Neural progenitor cell (in vitro differentiated cells): Measurements from ENCODE around the gene MT1X. TPM values are rescaled to one million over a fixed set of nuclear protein-coding genes. Genes with fewer than 3 reads are reported as not detected.

Experiments
- DNase-seq: peaks from one replicate; pipeline ENCODE4 v3.0.0-alpha.2; 2016; ENCODE audit warnings: low spot score
- H2AFZ ChIP-seq: fragments of 200-600 bp; sonication (generic); replicated peaks from 2 replicates; pipeline ENCODE4 v1.6.1; 2016; ENCODE audit warnings: antibody characterized with exemption
- H3F3A ChIP-seq: fragments of 200-600 bp; sonication (generic); 2 replicates; pipeline ENCODE4 v1.6.1; 2016; ENCODE audit warnings: antibody characterized with exemption, low read depth
- H3K27ac ChIP-seq: fragments of 200-600 bp; sonication (generic); 2 replicates; pipeline ENCODE4 v1.5.1; 2016; ENCODE audit warnings: mild to moderate bottlenecking
- H3K27me3 ChIP-seq: fragments of 200-600 bp; sonication (generic); 2 replicates; pipeline ENCODE4 v1.6.1; 2016; ENCODE audit warnings: mild to moderate bottlenecking, moderate library complexity
- H3K36me3 ChIP-seq: fragments of 200-600 bp; sonication (generic); 2 replicates; pipeline ENCODE4 v1.5.1; 2016
- H3K4me1 ChIP-seq: fragments of 200-600 bp; sonication (generic); 2 replicates; pipeline ENCODE4 v1.6.1; 2016; ENCODE audit warnings: mixed run types
- H3K4me2 ChIP-seq: fragments of 200-600 bp; sonication (generic); 2 replicates; pipeline ENCODE4 v1.6.1; 2016
- H3K4me3 ChIP-seq: fragments of 200-600 bp; sonication (generic); 2 replicates; pipeline ENCODE4 v1.5.1; 2016
- H3K79me2 ChIP-seq: fragments of 200-600 bp; sonication (generic); 2 replicates; pipeline ENCODE4 v1.6.1; 2016; ENCODE audit warnings: low read depth
- H3K9ac ChIP-seq: fragments of 200-600 bp; sonication (generic); 2 replicates; pipeline ENCODE4 v1.6.1; 2016
- H3K9me3 ChIP-seq: fragments of 200-600 bp; sonication (generic); 2 replicates; pipeline ENCODE4 v1.5.1; 2016; ENCODE audit warnings: low read depth
- H4K20me1 ChIP-seq: fragments of 200-600 bp; sonication (generic); 2 replicates; pipeline ENCODE4 v1.6.1; 2016; ENCODE audit warnings: low read depth
- H3K27ac Mint-ChIP-seq: 3 replicates; pipeline ENCODE4 v1.8.0; 2021; ENCODE audit warnings: mixed read lengths
- H3K27me3 Mint-ChIP-seq: 2 replicates; pipeline ENCODE4 v1.8.0; 2022; ENCODE audit warnings: low read depth, mild to moderate bottlenecking, inconsistent platforms, moderate library complexity, mixed read lengths; ENCODE audit not compliant: insufficient read depth
- H3K36me3 Mint-ChIP-seq: 3 replicates; pipeline ENCODE4 v1.8.0; 2021; ENCODE audit warnings: mixed read lengths
- H3K4me1 Mint-ChIP-seq: 3 replicates; pipeline ENCODE4 v1.8.0; 2021; ENCODE audit warnings: mixed read lengths
- H3K4me3 Mint-ChIP-seq: 3 replicates; pipeline ENCODE4 v1.8.0; 2021; ENCODE audit warnings: mild to moderate bottlenecking, moderate library complexity, mixed read lengths
- H3K9me3 Mint-ChIP-seq: 3 replicates; pipeline ENCODE4 v1.8.0; 2020; ENCODE audit warnings: mixed read lengths
- EZH2 ChIP-seq: fragments of 200-600 bp; sonication (generic); IDR thresholded peaks from 2 replicates; pipeline ENCODE4 v1.6.1; 2017; ENCODE audit warnings: antibody characterized with exemption, mild to moderate bottlenecking, moderate library complexity
- EZH2phosphoT487 ChIP-seq: fragments of 200-600 bp; sonication (generic); IDR thresholded peaks from 2 replicates; pipeline ENCODE4 v1.6.1; 2017; ENCODE audit warnings: antibody characterized with exemption
- total RNA-seq: library from RNA; depleted of rRNA; stranded (reverse); fragments of >200 nt; gene quantifications from 2 replicates; pipeline ENCODE4 v1.2.3, GENCODE V29; 2015; ENCODE audit warnings: low replicate concordance
- TF ChIP-seq, protein P1 (sequence below): fragments of 200-600 bp; sonication (generic); IDR thresholded peaks from 2 replicates; pipeline ENCODE4 v1.5.1; 2017; ENCODE audit warnings: antibody characterized with exemption, mild to moderate bottlenecking

Gene MT1X
- total RNA-seq, 1 donor from 2014 or later: not detected

DNA sequence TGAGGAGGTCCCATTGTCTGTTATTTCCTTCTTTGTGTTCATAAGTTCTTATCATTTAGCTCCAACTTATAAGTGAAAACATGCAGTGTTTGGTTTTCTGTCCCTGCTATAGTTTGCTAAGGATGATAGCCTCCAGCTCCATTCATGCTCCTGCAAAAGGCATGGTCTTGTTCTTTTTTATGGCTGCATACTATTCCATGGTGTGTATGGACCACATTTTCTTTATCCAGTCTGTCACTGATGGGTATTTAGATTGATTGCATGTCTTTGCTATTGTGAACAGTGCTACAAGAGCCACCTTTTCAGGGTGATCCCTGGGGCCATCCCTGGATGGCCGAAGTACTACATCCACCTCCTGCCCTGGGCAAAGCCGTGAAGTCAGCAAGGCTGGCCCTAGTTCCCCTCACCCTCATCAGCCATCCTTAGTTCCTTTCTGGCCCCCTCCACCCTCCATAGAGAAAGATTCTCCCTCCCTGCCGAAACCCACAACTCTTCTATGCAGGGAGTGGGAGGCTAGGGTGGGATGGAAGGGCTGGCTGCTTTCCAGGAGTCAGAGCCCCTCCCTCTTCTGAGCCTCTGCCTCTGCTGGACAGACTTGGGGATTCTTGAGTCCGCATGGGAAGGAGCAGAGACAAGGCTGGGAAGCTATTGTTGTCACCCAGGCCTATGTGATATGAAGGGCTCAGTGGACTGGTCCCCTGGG lies 8.3 kb downstream of the MT1X start:
- Mint-ChIP-seq H3K4me1 (peaks cover 2% of the 10 kb centered on the region), H3K36me3 (peaks cover 3% of the 10 kb centered on the region), H3K27ac (no peak overlapping the region), H3K27me3 (peaks cover 18% of the 10 kb centered on the region), H3K4me3 (no peak overlapping the region), H3K9me3 (peaks cover 16% of the 10 kb centered on the region)
- TF ChIP-seq, protein P1, sequence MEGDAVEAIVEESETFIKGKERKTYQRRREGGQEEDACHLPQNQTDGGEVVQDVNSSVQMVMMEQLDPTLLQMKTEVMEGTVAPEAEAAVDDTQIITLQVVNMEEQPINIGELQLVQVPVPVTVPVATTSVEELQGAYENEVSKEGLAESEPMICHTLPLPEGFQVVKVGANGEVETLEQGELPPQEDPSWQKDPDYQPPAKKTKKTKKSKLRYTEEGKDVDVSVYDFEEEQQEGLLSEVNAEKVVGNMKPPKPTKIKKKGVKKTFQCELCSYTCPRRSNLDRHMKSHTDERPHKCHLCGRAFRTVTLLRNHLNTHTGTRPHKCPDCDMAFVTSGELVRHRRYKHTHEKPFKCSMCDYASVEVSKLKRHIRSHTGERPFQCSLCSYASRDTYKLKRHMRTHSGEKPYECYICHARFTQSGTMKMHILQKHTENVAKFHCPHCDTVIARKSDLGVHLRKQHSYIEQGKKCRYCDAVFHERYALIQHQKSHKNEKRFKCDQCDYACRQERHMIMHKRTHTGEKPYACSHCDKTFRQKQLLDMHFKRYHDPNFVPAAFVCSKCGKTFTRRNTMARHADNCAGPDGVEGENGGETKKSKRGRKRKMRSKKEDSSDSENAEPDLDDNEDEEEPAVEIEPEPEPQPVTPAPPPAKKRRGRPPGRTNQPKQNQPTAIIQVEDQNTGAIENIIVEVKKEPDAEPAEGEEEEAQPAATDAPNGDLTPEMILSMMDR: no peak
- TF ChIP-seq EZH2 (no peak), EZH2phosphoT487 (no peak)
- Histone ChIP-seq H3K27ac (no peak overlapping the region), H3K4me2 (no peak overlapping the region), H3K79me2 (no peaks in the 10 kb centered on the region), H2AFZ (no peak overlapping the region), H3K4me3 (no peak overlapping the region), H3K4me1 (no peaks in the 10 kb centered on the region), H3F3A (no peaks in the 10 kb centered on the region), H4K20me1 (no peaks in the 10 kb centered on the region), H3K9me3 (no peaks in the 10 kb centered on the region), H3K27me3 (no peaks in the 10 kb centered on the region), H3K9ac (no peak overlapping the region), H3K36me3 (no peaks in the 10 kb centered on the region)
- no peak for DNase-seq

DNA sequence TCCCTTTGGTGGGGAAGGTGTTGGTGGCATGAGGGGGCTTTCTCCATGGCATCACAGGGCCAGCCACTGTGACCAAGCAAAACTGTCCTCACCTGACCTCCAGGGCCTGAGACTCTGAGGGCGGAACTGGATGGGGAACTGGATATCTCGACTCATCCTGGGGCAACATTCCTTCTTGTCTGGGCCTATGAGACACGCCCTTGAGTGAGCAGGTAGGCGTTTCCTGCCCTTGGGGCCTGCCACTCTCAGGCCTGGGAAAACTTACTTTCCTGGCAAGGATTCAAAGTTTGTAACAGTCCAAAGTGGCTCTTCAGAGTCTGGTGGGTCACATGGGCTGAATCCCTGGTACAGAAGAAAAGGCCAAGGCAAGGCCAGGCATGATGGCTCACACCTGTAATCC lies 9.6 kb downstream of the MT1X start:
- H3K27me3 ChIP-seq: no peaks in the 10 kb centered on the region
- Mint-ChIP-seq H3K4me1 (peaks cover 2% of the 10 kb centered on the region), H3K36me3 (no peaks in the 10 kb centered on the region), H3K27me3 (peaks cover 16% of the 10 kb centered on the region), H3K9me3 (peaks cover 14% of the 10 kb centered on the region), H3K4me3 (no peak overlapping the region), H3K27ac (no peak overlapping the region)
- no peak overlapping the region for H3K9ac ChIP-seq
- no peaks in the 10 kb centered on the region for H4K20me1 ChIP-seq
- no peak overlapping the region for H3K27ac ChIP-seq
- DNase-seq: no peak
- no peaks in the 10 kb centered on the region for H3K79me2 ChIP-seq
- H3K4me2 ChIP-seq: no peak overlapping the region
- H3K4me1 ChIP-seq: no peaks in the 10 kb centered on the region
- no peak overlapping the region for H3K4me3 ChIP-seq
- no peaks in the 10 kb centered on the region for H3K9me3 ChIP-seq
- TF ChIP-seq EZH2: no peak
- TF ChIP-seq, protein P1: no peak
- no peak for TF ChIP-seq EZH2phosphoT487
- no peak overlapping the region for H2AFZ ChIP-seq
- H3F3A ChIP-seq: no peaks in the 10 kb centered on the region
- no peaks in the 10 kb centered on the region for H3K36me3 ChIP-seq

DNA sequence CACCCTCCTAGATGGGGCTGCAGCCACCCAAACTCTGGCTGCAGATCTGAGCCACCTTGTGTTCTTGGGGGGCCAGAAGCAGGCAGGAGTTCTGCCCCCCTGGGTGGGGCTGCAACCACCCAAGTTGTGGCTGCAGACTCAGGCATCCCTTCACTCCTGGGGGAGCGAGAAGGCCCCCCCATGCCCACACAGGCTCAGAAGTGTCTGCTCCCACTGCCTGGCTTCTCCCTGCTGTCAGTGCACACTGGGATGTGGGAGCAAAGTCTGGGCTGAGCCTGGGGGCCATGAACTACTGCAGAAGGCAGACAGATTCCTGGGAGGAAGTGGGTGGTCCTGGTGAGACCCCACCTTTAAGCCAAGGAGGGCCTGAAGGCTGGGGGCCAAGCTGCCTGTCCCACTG lies 13.0 kb downstream of the MT1X start:
- peaks cover 13% of the 10 kb centered on the region for H3K9me3 Mint-ChIP-seq
- H3K27me3 ChIP-seq: no peaks in the 10 kb centered on the region
- H3K79me2 ChIP-seq: no peaks in the 10 kb centered on the region
- H3K4me3 ChIP-seq: no peak overlapping the region
- H3K27ac ChIP-seq: no peak overlapping the region
- no peaks in the 10 kb centered on the region for H3K4me1 ChIP-seq
- DNase-seq: no peak
- no peaks in the 10 kb centered on the region for H3F3A ChIP-seq
- no peak overlapping the region for H2AFZ ChIP-seq
- no peak overlapping the region for H3K9ac ChIP-seq
- TF ChIP-seq EZH2phosphoT487 (no peak), EZH2 (no peak)
- TF ChIP-seq, protein P1: no peak
- H4K20me1 ChIP-seq: no peaks in the 10 kb centered on the region
- no peaks in the 10 kb centered on the region for H3K4me1 Mint-ChIP-seq
- no peaks in the 10 kb centered on the region for H3K36me3 ChIP-seq
- H3K27me3 Mint-ChIP-seq: peaks cover 6% of the 10 kb centered on the region
- no peak overlapping the region for H3K27ac Mint-ChIP-seq
- H3K4me3 Mint-ChIP-seq: no peak overlapping the region
- no peaks in the 10 kb centered on the region for H3K36me3 Mint-ChIP-seq
- no peaks in the 10 kb centered on the region for H3K9me3 ChIP-seq
- H3K4me2 ChIP-seq: no peak overlapping the region
